Measurements from ENCODE around the gene TNFAIP8L3.

TNFAIP8L3 gene

DNA sequence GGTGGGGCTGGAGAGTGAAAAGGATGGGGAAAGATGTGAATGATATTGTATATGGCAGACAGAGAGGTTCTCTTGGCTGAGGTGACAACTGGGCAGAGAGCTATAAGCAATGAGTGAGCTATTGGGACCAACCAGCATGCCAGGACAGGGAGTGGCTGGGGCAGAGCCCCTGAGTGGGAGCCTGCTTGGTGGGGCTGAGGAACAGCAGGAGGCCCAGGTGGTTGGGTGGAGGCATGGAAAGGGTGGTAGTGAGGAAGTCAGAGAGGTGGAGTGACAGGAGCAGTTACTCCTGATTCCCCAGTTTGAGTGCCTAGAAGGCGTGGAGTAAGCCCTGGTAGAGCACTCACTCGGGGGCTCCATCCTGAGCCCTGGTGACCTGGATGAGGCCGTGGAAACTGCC, 15.5 kb upstream of the TNFAIP8L3 start:
- no peaks in the 10 kb centered on the region for H3K9me3 ChIP-seq
- peaks cover 30% of the 10 kb centered on the region for H3K27me3 ChIP-seq
- H3K4me1 ChIP-seq = no peaks in the 10 kb centered on the region
- H3K36me3 ChIP-seq = no peaks in the 10 kb centered on the region
- no peak for DNase-seq
- TF ChIP-seq CTCF (IDR thresholded peaks at IDR 0.05; ENCODE audit: low read depth, low read length) = no peak
- H3K4me3 ChIP-seq (ENCODE audit: low read depth, low read length) = no peak overlapping the region

GRCh38 chr15:51108933-51109550, 14.3 kb upstream of the TNFAIP8L3 start:
- Histone ChIP-seq H3K27me3 (peaks cover 31% of the 10 kb centered on the region), H3K4me3 (ENCODE audit: low read depth, low read length) (no peak overlapping the region), H3K36me3 (no peaks in the 10 kb centered on the region), H3K9me3 (no peaks in the 10 kb centered on the region), H3K4me1 (no peaks in the 10 kb centered on the region)
- DNase-seq = no peak
- TF ChIP-seq CTCF (IDR thresholded peaks at IDR 0.05; ENCODE audit: low read depth, low read length) = no peak

- no peaks in the 10 kb centered on the region for H3K4me1 ChIP-seq
- H3K36me3 ChIP-seq = no peaks in the 10 kb centered on the region
- no peaks in the 10 kb centered on the region for H3K9me3 ChIP-seq
- DNase-seq = no peak
- H3K27me3 ChIP-seq = peaks cover 31% of the 10 kb centered on the region
- H3K4me3 ChIP-seq (ENCODE audit: low read depth, low read length) = no peak overlapping the region
- no peak for TF ChIP-seq CTCF (IDR thresholded peaks at IDR 0.05; ENCODE audit: low read depth, low read length)
Measured at GRCh38 chr15:51107612-51108011, 12.9 kb upstream of the TNFAIP8L3 start.

DNA sequence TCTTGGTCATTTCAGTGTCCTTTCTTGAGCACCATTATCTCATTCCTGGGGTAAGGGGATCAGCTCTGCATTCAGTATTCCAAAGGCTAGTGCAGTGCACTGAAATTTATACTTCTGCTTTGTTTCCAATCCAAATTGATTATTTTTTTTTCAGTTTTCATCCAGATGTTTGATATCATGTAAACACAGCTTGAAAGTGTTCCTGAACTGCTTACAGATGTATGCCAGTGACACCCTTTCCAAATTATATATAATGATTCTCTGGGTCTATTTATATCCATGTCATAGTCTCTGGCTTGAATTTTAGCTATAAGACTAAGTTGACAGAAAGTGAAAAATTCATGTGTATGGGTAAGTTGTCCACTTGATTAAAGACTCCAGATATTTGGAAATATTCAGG, 11.8 kb upstream of the TNFAIP8L3 start:
- no peak for DNase-seq
- no peaks in the 10 kb centered on the region for H3K4me1 ChIP-seq
- no peaks in the 10 kb centered on the region for H3K9me3 ChIP-seq
- TF ChIP-seq CTCF (IDR thresholded peaks at IDR 0.05; ENCODE audit: low read depth, low read length) = no peak
- H3K36me3 ChIP-seq = no peaks in the 10 kb centered on the region
- H3K27me3 ChIP-seq = peaks cover 37% of the 10 kb centered on the region
- H3K4me3 ChIP-seq (ENCODE audit: low read depth, low read length) = no peak overlapping the region

DNA sequence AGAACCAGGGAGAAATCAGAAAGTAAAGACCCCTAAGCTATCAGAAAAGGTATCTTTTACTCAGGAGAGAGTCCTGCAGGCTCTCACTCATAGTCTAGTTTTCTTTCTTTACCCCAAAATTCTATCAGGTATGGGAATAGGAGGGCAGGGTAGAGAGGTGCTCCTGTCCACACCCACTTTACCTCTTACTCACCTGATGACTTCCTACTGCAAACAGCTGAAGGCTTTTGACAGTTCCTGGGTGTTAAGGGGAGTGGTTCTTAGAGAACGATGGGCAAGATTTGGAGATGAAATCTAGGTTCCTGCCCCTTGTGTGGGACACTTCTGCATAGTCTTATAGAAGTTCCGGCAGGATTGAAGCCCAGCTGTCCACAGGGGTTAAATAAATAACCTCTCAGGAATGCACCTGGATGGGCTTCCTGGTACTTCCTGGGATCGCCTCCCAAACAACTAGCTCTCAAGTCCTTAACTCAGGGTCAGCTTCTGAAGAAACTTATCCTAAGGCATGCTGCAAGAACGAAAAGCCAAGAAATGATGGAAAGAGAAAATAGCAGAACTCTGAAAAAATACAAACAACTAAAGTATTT, 10.8 kb upstream of the TNFAIP8L3 start:
- no peak for TF ChIP-seq CTCF (IDR thresholded peaks at IDR 0.05; ENCODE audit: low read depth, low read length)
- Histone ChIP-seq H3K4me1 (no peaks in the 10 kb centered on the region), H3K9me3 (no peaks in the 10 kb centered on the region), H3K36me3 (no peaks in the 10 kb centered on the region), H3K4me3 (ENCODE audit: low read depth, low read length) (no peak overlapping the region), H3K27me3 (peaks cover 39% of the 10 kb centered on the region)
- DNase-seq = no peak

DNA sequence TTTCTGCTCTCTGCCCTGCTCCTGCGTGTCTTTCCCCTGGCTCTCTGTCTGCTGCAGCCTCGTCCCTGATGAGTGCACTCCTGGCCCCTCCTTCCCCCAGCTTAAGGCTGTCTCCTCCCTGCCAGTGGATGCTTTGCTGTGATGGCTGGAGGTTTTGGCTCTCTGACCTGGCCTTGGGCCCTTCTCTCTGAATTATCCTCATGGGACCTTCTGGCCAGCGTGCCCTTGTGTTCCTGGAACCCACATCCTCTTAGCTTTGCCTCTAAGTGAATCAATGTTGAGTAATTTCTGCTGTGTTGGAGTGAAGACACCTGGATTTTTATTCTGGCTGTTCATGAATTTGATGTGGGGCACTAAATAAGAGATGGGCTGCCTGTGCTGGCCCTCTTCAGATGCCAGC, 9.8 kb upstream of the TNFAIP8L3 start:
- DNase-seq = no peak

More for the DNA sequence above, 9.8 kb upstream of the TNFAIP8L3 start:
- no peak for TF ChIP-seq CTCF (IDR thresholded peaks at IDR 0.05; ENCODE audit: low read depth, low read length)
- no peaks in the 10 kb centered on the region for H3K36me3 ChIP-seq
- H3K4me1 ChIP-seq = no peaks in the 10 kb centered on the region
- H3K27me3 ChIP-seq = peaks cover 41% of the 10 kb centered on the region
- H3K4me3 ChIP-seq (ENCODE audit: low read depth, low read length) = no peak overlapping the region
- H3K9me3 ChIP-seq = no peaks in the 10 kb centered on the region

Data from BE2C (cell line).